ENCODE data around the gene SEPTIN1. TPM values are rescaled to one million over a fixed set of nuclear protein-coding genes. Genes with fewer than 3 reads are reported as not detected.

Gene SEPTIN1
- total RNA-seq, 2 experiments from 2014 or later, result 133 to 181 TPM

GRCh38 chr16:30377050-30377811 lies 5.1 kb downstream of the SEPTIN1 start:
- no peak for DNase-seq (ENCODE audit: low spot score)
- Histone ChIP-seq H3K36me3 (ENCODE audit: insufficient read depth, low read length) (peaks cover 21% of the 10 kb centered on the region), H3K4me1 (ENCODE audit: insufficient read depth, low read length, poor library complexity, severe bottlenecking) (peaks cover 52% of the 10 kb centered on the region), H3K9me2 (ENCODE audit: insufficient read depth, low read length) (no peaks in the 10 kb centered on the region), H4K20me1 (ENCODE audit: insufficient read depth, low read length) (no peaks in the 10 kb centered on the region), H3K4me3 (ENCODE audit: low read depth, low read length, poor library complexity, severe bottlenecking) (peak overlapping the region; percentile 74), H3K79me2 (ENCODE audit: insufficient read depth, low read depth, low read length) (peaks cover 31% of the 10 kb centered on the region; the same call in 1 of the 2 replicates), H3K4me2 (ENCODE audit: low read length) (peak overlapping the region; percentile 100), H2AFZ (ENCODE audit: low read length) (no peak overlapping the region; the same call in 1 of the 2 replicates), H3K9me3 (ENCODE audit: low read length) (no peaks in the 10 kb centered on the region), H3K27ac (ENCODE audit: low read depth, low read length, poor library complexity, severe bottlenecking) (peak overlapping the region; percentile 97)
- ChIA-PET POLR2A (interaction anchor here (0.7 to 1.1 kb wide), 2 partner anchors 20 to 35 kb away, joined by 3 to 5 read pairs; no protein-coding TSS in a partner anchor), CTCF (ENCODE audit: unreplicated experiment) (interaction anchor here (0.6 kb wide), 1 partner anchor 248 kb away, joined by 5 read pairs; no protein-coding TSS in a partner anchor)
- intact Hi-C loops (cut with micrococcal nuclease; ENCODE audit: unreplicated experiment), result loop anchor here (10.0 kb wide), 1 partner anchor 382 kb away; the partner anchor contains the start of genes HIRIP3 and INO80E
- no peak for TF ChIP-seq CTCF (conservative IDR thresholded peaks at IDR 0.05; ENCODE audit: low read length)
- TF ChIP-seq EZH2phosphoT487 (IDR thresholded peaks at IDR 0.05; ENCODE audit: borderline replicate concordance, low read depth, low read length), result no peak
- no TSS peak for BruUV-seq (replicated peaks)

GRCh38 chr16:30376461-30376902 lies 5.9 kb downstream of the SEPTIN1 start:
- Histone ChIP-seq H3K9me2 (ENCODE audit: insufficient read depth, low read length) (no peaks in the 10 kb centered on the region), H3K4me2 (ENCODE audit: low read length) (no peak overlapping the region), H2AFZ (ENCODE audit: low read length) (no peak overlapping the region), H3K4me1 (ENCODE audit: insufficient read depth, low read length, poor library complexity, severe bottlenecking) (peaks cover 57% of the 10 kb centered on the region), H3K9me3 (ENCODE audit: low read length) (no peaks in the 10 kb centered on the region), H3K4me3 (ENCODE audit: low read depth, low read length, poor library complexity, severe bottlenecking) (no peak overlapping the region), H3K79me2 (ENCODE audit: insufficient read depth, low read depth, low read length) (peaks cover 24% of the 10 kb centered on the region; the same call in 1 of the 2 replicates), H3K27ac (ENCODE audit: low read depth, low read length, poor library complexity, severe bottlenecking) (no peak overlapping the region), H4K20me1 (ENCODE audit: insufficient read depth, low read length) (no peaks in the 10 kb centered on the region), H3K36me3 (ENCODE audit: insufficient read depth, low read length) (peaks cover 21% of the 10 kb centered on the region)
- POLR2A ChIA-PET, result interaction anchor here (1.1 kb wide), 1 partner anchor 35 kb away, joined by 3 read pairs; no protein-coding TSS in a partner anchor
- intact Hi-C loops (cut with micrococcal nuclease; ENCODE audit: unreplicated experiment), result loop anchor here (10.0 kb wide), 1 partner anchor 382 kb away; the partner anchor contains the start of genes HIRIP3 and INO80E
- BruUV-seq (replicated peaks), result no TSS peak
- no peak for DNase-seq (ENCODE audit: low spot score)
- no peak for TF ChIP-seq CTCF (conservative IDR thresholded peaks at IDR 0.05; ENCODE audit: low read length)
- TF ChIP-seq EZH2phosphoT487 (IDR thresholded peaks at IDR 0.05; ENCODE audit: borderline replicate concordance, low read depth, low read length), result no peak
- CTCF ChIA-PET (ENCODE audit: unreplicated experiment), result no interaction called here

All from OCI-LY7 (cell line).